C4-2B (cell line): ENCODE data around the gene TAF1.

Experiments
- CTCF ChIP-seq: fragments of 450-650 bp; conservative IDR thresholded peaks from 2 replicates; pipeline ENCODE4 v1.5.1; 2017; ENCODE audit warnings: mild to moderate bottlenecking
- ZFX ChIP-seq: fragments of 450-650 bp; IDR thresholded peaks from 2 replicates; pipeline ENCODE4 v1.6.1; 2017

DNA sequence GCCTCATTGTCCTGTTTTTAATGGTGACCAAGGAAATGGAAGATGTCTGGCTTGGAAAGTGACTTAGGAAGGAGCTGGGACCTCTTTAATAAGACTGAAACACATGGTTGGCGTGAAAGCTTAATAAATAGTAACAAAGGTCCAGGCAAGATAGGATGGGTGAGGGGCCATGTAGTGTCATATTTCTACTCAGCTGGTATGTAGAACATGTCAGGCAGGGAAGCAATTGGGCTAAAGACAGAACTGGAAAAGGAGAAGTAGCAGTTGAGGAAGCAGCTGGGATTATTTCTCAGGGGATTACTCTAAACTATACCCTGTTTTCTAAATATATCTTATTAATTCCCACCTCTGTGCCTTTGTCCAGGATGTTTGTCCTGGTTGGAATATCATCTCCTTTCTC lies 46.0 kb upstream of the TAF1 start:
- TF ChIP-seq CTCF: no peak
- TF ChIP-seq ZFX: no peak
